Measurements from ENCODE around the gene ZC3H12A.

DNA sequence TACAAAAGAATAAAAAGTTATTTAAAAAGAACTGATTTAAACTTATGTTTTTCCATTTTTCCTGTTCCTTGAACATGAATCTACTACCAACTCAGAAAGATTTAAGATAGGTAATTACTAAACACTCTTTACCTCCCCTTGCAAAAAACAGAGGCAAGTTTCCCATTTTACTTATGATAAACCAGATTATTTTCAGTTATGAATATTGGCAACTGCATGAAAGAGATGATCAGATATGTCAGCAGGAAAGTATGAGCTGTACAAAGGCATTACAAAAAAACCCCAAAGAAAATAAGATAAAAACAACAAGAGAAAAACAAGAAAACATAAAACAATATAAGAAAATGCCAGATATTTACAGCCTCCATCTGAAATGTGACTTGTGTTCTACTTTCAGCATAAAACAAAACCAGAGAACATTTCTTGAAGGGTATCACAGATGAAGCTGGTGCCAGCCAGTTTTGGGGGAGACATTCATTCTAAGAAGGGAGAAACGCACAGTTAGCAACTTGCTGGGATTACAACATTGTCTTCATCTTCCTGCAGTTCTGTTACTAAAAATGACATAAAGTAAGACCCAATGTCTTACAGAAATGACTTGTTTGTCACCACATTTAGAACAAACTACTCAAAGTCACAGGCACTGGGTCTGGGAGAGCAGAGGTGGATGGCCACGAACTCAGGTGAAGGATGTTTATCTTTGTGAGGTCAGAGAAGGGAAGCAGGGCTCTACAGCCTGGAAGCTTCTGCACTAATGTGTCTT is 19.1 kb downstream of the ZC3H12A start:
- TF ChIP-seq, protein P1, sequence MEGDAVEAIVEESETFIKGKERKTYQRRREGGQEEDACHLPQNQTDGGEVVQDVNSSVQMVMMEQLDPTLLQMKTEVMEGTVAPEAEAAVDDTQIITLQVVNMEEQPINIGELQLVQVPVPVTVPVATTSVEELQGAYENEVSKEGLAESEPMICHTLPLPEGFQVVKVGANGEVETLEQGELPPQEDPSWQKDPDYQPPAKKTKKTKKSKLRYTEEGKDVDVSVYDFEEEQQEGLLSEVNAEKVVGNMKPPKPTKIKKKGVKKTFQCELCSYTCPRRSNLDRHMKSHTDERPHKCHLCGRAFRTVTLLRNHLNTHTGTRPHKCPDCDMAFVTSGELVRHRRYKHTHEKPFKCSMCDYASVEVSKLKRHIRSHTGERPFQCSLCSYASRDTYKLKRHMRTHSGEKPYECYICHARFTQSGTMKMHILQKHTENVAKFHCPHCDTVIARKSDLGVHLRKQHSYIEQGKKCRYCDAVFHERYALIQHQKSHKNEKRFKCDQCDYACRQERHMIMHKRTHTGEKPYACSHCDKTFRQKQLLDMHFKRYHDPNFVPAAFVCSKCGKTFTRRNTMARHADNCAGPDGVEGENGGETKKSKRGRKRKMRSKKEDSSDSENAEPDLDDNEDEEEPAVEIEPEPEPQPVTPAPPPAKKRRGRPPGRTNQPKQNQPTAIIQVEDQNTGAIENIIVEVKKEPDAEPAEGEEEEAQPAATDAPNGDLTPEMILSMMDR (IDR thresholded peaks at IDR 0.05) = no peak
- no peak for TF ChIP-seq POLR2A (IDR thresholded peaks at IDR 0.05)

Measured in testis (tissue), 2 donors.